Gastrocnemius medialis (tissue), 4 donors: ENCODE results near the gene CTIF.

Source experiments
- POLR2A ChIP-seq, 2 donors: fragments of 450-650 bp; IDR thresholded peaks; one replicate each; pipeline ENCODE4 v1.6.1; 2017; ENCODE audit warnings: antibody characterized with exemption in 2 of 2, mild to moderate bottlenecking in 2 of 2, moderate library complexity in 2 of 2
- TF ChIP-seq, protein P1 (sequence below), 5 experiments: fragments of 450-650 bp in 3 of 5; fragments of 200-600 bp in 2 of 5; sonication (generic) in 2 of 5; IDR thresholded peaks in 4 of 5; conservative IDR thresholded peaks in 1 of 5; 1 replicate in 4 of 5; 2 replicates in 1 of 5; pipeline ENCODE4 v1.5.1; 2016 to 2019; ENCODE audit warnings: antibody characterized with exemption in 5 of 5, mild to moderate bottlenecking in 3 of 5, moderate library complexity in 3 of 5

- no peak for TF ChIP-seq POLR2A (IDR thresholded peaks at IDR 0.05)
- TF ChIP-seq, protein P1, sequence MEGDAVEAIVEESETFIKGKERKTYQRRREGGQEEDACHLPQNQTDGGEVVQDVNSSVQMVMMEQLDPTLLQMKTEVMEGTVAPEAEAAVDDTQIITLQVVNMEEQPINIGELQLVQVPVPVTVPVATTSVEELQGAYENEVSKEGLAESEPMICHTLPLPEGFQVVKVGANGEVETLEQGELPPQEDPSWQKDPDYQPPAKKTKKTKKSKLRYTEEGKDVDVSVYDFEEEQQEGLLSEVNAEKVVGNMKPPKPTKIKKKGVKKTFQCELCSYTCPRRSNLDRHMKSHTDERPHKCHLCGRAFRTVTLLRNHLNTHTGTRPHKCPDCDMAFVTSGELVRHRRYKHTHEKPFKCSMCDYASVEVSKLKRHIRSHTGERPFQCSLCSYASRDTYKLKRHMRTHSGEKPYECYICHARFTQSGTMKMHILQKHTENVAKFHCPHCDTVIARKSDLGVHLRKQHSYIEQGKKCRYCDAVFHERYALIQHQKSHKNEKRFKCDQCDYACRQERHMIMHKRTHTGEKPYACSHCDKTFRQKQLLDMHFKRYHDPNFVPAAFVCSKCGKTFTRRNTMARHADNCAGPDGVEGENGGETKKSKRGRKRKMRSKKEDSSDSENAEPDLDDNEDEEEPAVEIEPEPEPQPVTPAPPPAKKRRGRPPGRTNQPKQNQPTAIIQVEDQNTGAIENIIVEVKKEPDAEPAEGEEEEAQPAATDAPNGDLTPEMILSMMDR (IDR thresholded peaks at IDR 0.05 in 4 of 5, conservative IDR thresholded peaks at IDR 0.05 in 1 of 5) = no peak
Observed at GRCh38 chr18:48609114-48609513, 70.3 kb downstream of the CTIF start.
